Fibroblast of lung (primary cell): ENCODE measurements around the gene PIK3C2G. TPM values are rescaled to one million over a fixed set of nuclear protein-coding genes. Genes with fewer than 3 reads are reported as not detected.
A peak's percentile ranks its signal among the peaks of the same experiment; 100 is the strongest.

ENCODE experiments used
- DNase-seq, 2 donors: peaks; one replicate each; pipeline versions ENCODE4 v3.0.0 to v3.0.0-alpha.2; 2010; ENCODE audit warnings: low read depth in 2 of 2
- H2AFZ ChIP-seq: 2 replicates; pipeline ENCODE4 v1.5.1; 2012; ENCODE audit warnings: low read length, control low read depth, inconsistent platforms
- H3K27ac ChIP-seq: 2 replicates; pipeline ENCODE4 v1.5.1; 2011; ENCODE audit warnings: low read length, control low read depth; ENCODE audit not compliant: insufficient read depth
- H3K27me3 ChIP-seq: 2 replicates; pipeline ENCODE4 v1.5.1; 2011; ENCODE audit warnings: mild to moderate bottlenecking, low read length; ENCODE audit not compliant: control insufficient read depth, insufficient read depth
- H3K36me3 ChIP-seq: 2 replicates; pipeline ENCODE4 v1.5.1; 2011; ENCODE audit warnings: low read length; ENCODE audit not compliant: control insufficient read depth, insufficient read depth
- H3K4me1 ChIP-seq: 2 replicates; pipeline ENCODE4 v1.5.1; 2011; ENCODE audit warnings: low read length; ENCODE audit not compliant: control insufficient read depth, insufficient read depth; ENCODE audit errors: extremely low read depth
- H3K4me2 ChIP-seq: 2 replicates; pipeline ENCODE4 v1.5.1; 2011; ENCODE audit warnings: low read length, control low read depth; ENCODE audit not compliant: insufficient read depth; ENCODE audit errors: extremely low read depth
- H3K4me3 ChIP-seq, 4 experiments: fragments of 200-600 bp in 1 of 4; sonication (generic) in 1 of 4; replicated peaks in 1 of 4; 2 replicates each; pipeline ENCODE4 v1.5.1; 2011 to 2016; ENCODE audit warnings: low read length in 4 of 4, low read depth in 3 of 4, mild to moderate bottlenecking in 3 of 4, control low read depth in 2 of 4, inconsistent platforms in 1 of 4, mixed read lengths in 1 of 4; ENCODE audit not compliant: insufficient read depth in 1 of 4; ENCODE audit errors: control extremely low read depth in 1 of 4
- H3K79me2 ChIP-seq: 2 replicates; pipeline ENCODE4 v1.5.1; 2012; ENCODE audit warnings: mild to moderate bottlenecking, low read length, inconsistent platforms; ENCODE audit not compliant: control insufficient read depth, insufficient read depth
- H3K9ac ChIP-seq: 2 replicates; pipeline ENCODE4 v1.5.1; 2011; ENCODE audit warnings: mild to moderate bottlenecking, low read length, control low read depth; ENCODE audit not compliant: insufficient read depth
- H3K9me3 ChIP-seq: 2 replicates; pipeline ENCODE4 v1.5.1; 2012; ENCODE audit warnings: low read depth, low read length; ENCODE audit not compliant: control insufficient read depth, insufficient read depth
- H4K20me1 ChIP-seq: 2 replicates; pipeline ENCODE4 v1.5.1; 2011; ENCODE audit warnings: low read length; ENCODE audit not compliant: control insufficient read depth, insufficient read depth; ENCODE audit errors: extremely low read depth
- CTCF ChIP-seq, 2 donors: IDR thresholded peaks in 1 of 2; conservative IDR thresholded peaks in 1 of 2; 1 replicate in 1 of 2; 2 replicates in 1 of 2; pipeline ENCODE4 v1.5.1; 2011 to 2012; ENCODE audit warnings: low read length in 2 of 2, control low read depth in 1 of 2, inconsistent platforms in 1 of 2, low read depth in 1 of 2, mild to moderate bottlenecking in 1 of 2
- EZH2 ChIP-seq: IDR thresholded peaks from 2 replicates; pipeline ENCODE4 v1.5.1; 2012; ENCODE audit warnings: low read length, control low read depth, mild to moderate bottlenecking; ENCODE audit errors: missing control alignments
- polyA plus RNA-seq, 2 donors: library from polyadenylated mRNA; depleted of rRNA in 1 of 2; stranded (reverse) in 1 of 2; unstranded in 1 of 2; fragments of >200 nt; gene quantifications; 2 replicates each; pipeline ENCODE4 v1.2.1, GENCODE V29; 2011 to 2012; ENCODE audit warnings: missing spikeins in 1 of 2
- total RNA-seq: library from RNA; depleted of rRNA; stranded (reverse); fragments of >200 nt; gene quantifications from 2 replicates; pipeline ENCODE4 v1.2.1, GENCODE V29; 2014

The PIK3C2G gene
- total and polyA plus RNA-seq, 2 donors (not counting 1 experiment from before 2014, with no cell fraction given) = not detected

GRCh38 chr12:18559242-18559641 lies 297.9 kb downstream of the PIK3C2G start:
- no peak for DNase-seq

GRCh38 chr12:18562531-18562930 lies 301.2 kb downstream of the PIK3C2G start:
- peak overlapping the region; percentile 28 for H2AFZ ChIP-seq
- no peak overlapping the region for H3K27ac ChIP-seq
- no peaks in the 10 kb centered on the region for H3K27me3 ChIP-seq
- H3K4me2 ChIP-seq = no peak overlapping the region
- TF ChIP-seq EZH2 (no peak), CTCF (conservative IDR thresholded peaks at IDR 0.05 in 1 of 2, IDR thresholded peaks at IDR 0.05 in 1 of 2; ENCODE audit: low read depth in 1 of 2, low read length in 2 of 2) (no peak)
- no peaks in the 10 kb centered on the region for H3K4me1 ChIP-seq
- no peak overlapping the region for H3K9ac ChIP-seq
- no peaks in the 10 kb centered on the region for H3K9me3 ChIP-seq
- H3K4me3 ChIP-seq = no peak overlapping the region
- H3K36me3 ChIP-seq = no peaks in the 10 kb centered on the region
- H4K20me1 ChIP-seq = no peaks in the 10 kb centered on the region
- no peaks in the 10 kb centered on the region for H3K79me2 ChIP-seq
- DNase-seq = no peak

More at GRCh38 chr12:18559242-18559641, 297.9 kb downstream of the PIK3C2G start:
- H3K27ac ChIP-seq = no peak overlapping the region
- no peaks in the 10 kb centered on the region for H3K27me3 ChIP-seq
- H3K4me1 ChIP-seq = no peaks in the 10 kb centered on the region
- no peaks in the 10 kb centered on the region for H4K20me1 ChIP-seq
- no peak overlapping the region for H3K4me2 ChIP-seq
- H3K79me2 ChIP-seq = no peaks in the 10 kb centered on the region
- no peak overlapping the region for H2AFZ ChIP-seq
- H3K4me3 ChIP-seq = no peak overlapping the region
- H3K36me3 ChIP-seq = no peaks in the 10 kb centered on the region
- TF ChIP-seq CTCF (conservative IDR thresholded peaks at IDR 0.05 in 1 of 2, IDR thresholded peaks at IDR 0.05 in 1 of 2; ENCODE audit: low read depth in 1 of 2, low read length in 2 of 2) = no peak
- TF ChIP-seq EZH2 = no peak
- H3K9me3 ChIP-seq = no peaks in the 10 kb centered on the region
- H3K9ac ChIP-seq = no peak overlapping the region

GRCh38 chr12:18564306-18564705 lies 303.0 kb downstream of the PIK3C2G start:
- no peaks in the 10 kb centered on the region for H3K9me3 ChIP-seq
- no peak overlapping the region for H3K4me3 ChIP-seq
- no peaks in the 10 kb centered on the region for H3K36me3 ChIP-seq
- H3K4me2 ChIP-seq = no peak overlapping the region
- no peak for DNase-seq
- no peak overlapping the region for H3K27ac ChIP-seq
- H4K20me1 ChIP-seq = no peaks in the 10 kb centered on the region
- no peak overlapping the region for H2AFZ ChIP-seq
- H3K79me2 ChIP-seq = no peaks in the 10 kb centered on the region
- no peaks in the 10 kb centered on the region for H3K4me1 ChIP-seq
- no peak overlapping the region for H3K9ac ChIP-seq
- no peak for TF ChIP-seq EZH2
- TF ChIP-seq CTCF (conservative IDR thresholded peaks at IDR 0.05 in 1 of 2, IDR thresholded peaks at IDR 0.05 in 1 of 2; ENCODE audit: low read depth in 1 of 2, low read length in 2 of 2) = no peak
- no peaks in the 10 kb centered on the region for H3K27me3 ChIP-seq
